Neural progenitor cell (in vitro differentiated cells): Measurements from ENCODE around the gene UGGT1.

Source experiments
- CTCF ChIP-seq: fragments of 200-600 bp; sonication (generic); IDR thresholded peaks from 2 replicates; pipeline ENCODE4 v1.5.1; 2017; ENCODE audit warnings: antibody characterized with exemption, mild to moderate bottlenecking
- EZH2phosphoT487 ChIP-seq: fragments of 200-600 bp; sonication (generic); IDR thresholded peaks from 2 replicates; pipeline ENCODE4 v1.6.1; 2017; ENCODE audit warnings: antibody characterized with exemption

GRCh38 chr2:128095201-128095600 lies 4.2 kb downstream of the UGGT1 start:
- TF ChIP-seq CTCF (no peak), EZH2phosphoT487 (no peak)
